B cell (primary cell): ENCODE data around the gene TMEM250.

Source experiments
- EZH2 ChIP-seq: IDR thresholded peaks from 2 replicates; pipeline ENCODE4 v1.6.1; 2012; ENCODE audit warnings: borderline replicate concordance, low read depth, mild to moderate bottlenecking, moderate library complexity, low read length; ENCODE audit not compliant: insufficient read depth, poor library complexity, severe bottlenecking
- TF ChIP-seq, protein P1 (sequence below): fragments of 200-600 bp; IDR thresholded peaks from one replicate; pipeline ENCODE4 v1.8.0; 2022; ENCODE audit warnings: antibody characterized with exemption, mild to moderate bottlenecking

GRCh38 chr9:136152931-136153330 is 34.3 kb upstream of the TMEM250 start:
- TF ChIP-seq, protein P1, sequence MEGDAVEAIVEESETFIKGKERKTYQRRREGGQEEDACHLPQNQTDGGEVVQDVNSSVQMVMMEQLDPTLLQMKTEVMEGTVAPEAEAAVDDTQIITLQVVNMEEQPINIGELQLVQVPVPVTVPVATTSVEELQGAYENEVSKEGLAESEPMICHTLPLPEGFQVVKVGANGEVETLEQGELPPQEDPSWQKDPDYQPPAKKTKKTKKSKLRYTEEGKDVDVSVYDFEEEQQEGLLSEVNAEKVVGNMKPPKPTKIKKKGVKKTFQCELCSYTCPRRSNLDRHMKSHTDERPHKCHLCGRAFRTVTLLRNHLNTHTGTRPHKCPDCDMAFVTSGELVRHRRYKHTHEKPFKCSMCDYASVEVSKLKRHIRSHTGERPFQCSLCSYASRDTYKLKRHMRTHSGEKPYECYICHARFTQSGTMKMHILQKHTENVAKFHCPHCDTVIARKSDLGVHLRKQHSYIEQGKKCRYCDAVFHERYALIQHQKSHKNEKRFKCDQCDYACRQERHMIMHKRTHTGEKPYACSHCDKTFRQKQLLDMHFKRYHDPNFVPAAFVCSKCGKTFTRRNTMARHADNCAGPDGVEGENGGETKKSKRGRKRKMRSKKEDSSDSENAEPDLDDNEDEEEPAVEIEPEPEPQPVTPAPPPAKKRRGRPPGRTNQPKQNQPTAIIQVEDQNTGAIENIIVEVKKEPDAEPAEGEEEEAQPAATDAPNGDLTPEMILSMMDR = no peak
- TF ChIP-seq EZH2 = no peak
